ENCODE data around the gene ANO3. TPM values are rescaled to one million over a fixed set of nuclear protein-coding genes. Genes with fewer than 3 reads are reported as not detected.

Gene ANO3
- 0.74 and 1.2 TPM in 2 replicates for total RNA-seq (2014; rRNA removed; shearing (Covaris generic))

GRCh38 chr11:26331911-26332571 lies at the start of gene ANO3:
Gene ANO3, plus strand, starts transcription at chr11:26332130. Its CDS starts 146 bp downstream, at chr11:26332276.

GRCh38 chr11:26571861-26572654 lies 240.1 kb downstream of the ANO3 start, which contains the start of gene MUC15:
Gene MUC15, minus strand, starts transcription at chr11:26572263. Its CDS starts 5,169 bp downstream, at chr11:26567094.

Other genes with a start within 250 kb of the ANO3 start
- gene MUC15, start 240.1 kb downstream of the ANO3 start, total RNA-seq (2014; rRNA removed; shearing (Covaris generic)), result 3.7 and 4.2 TPM in 2 replicates